Measurements from ENCODE around the gene SLIT3.

SLIT3 gene

GRCh38 chr5:168697034-168697720, 603.8 kb downstream of the SLIT3 start:
- no peak for DNase-seq (ENCODE audit: low read depth)

GRCh38 chr5:168696611-168697010, 604.3 kb downstream of the SLIT3 start:
- DNase-seq (ENCODE audit: low read depth) = no peak

GRCh38 chr5:168695301-168695835, 605.6 kb downstream of the SLIT3 start:
- DNase-seq (ENCODE audit: low read depth) = no peak

GRCh38 chr5:168694289-168694688, 606.6 kb downstream of the SLIT3 start:
- DNase-seq (ENCODE audit: low read depth) = no peak

- no peak for DNase-seq (ENCODE audit: low read depth)
Measured at GRCh38 chr5:168693883-168694282, 607.1 kb downstream of the SLIT3 start.

- DNase-seq (ENCODE audit: low read depth) = no peak
Measured at GRCh38 chr5:168693297-168693696, 607.6 kb downstream of the SLIT3 start.

- no peak for DNase-seq (ENCODE audit: low read depth)
Measured at GRCh38 chr5:168691891-168692290, 609.0 kb downstream of the SLIT3 start.

- DNase-seq (ENCODE audit: low read depth) = no peak
Measured at GRCh38 chr5:168689260-168689659, 611.7 kb downstream of the SLIT3 start.

- no peak for DNase-seq (ENCODE audit: low read depth)
Measured at GRCh38 chr5:168686837-168687236, 614.1 kb downstream of the SLIT3 start.

GRCh38 chr5:168685566-168685965, 615.4 kb downstream of the SLIT3 start:
- no peak for DNase-seq (ENCODE audit: low read depth)

GRCh38 chr5:168683927-168684295, 617.0 kb downstream of the SLIT3 start:
- DNase-seq (ENCODE audit: low read depth) = no peak

GRCh38 chr5:168683247-168683926, 617.6 kb downstream of the SLIT3 start:
- no peak for DNase-seq (ENCODE audit: low read depth)

- DNase-seq (ENCODE audit: low read depth) = no peak
Measured at GRCh38 chr5:168681556-168682183, 619.3 kb downstream of the SLIT3 start.

GRCh38 chr5:168680395-168680794, 620.5 kb downstream of the SLIT3 start:
- no peak for DNase-seq (ENCODE audit: low read depth)

GRCh38 chr5:168679515-168679920, 621.4 kb downstream of the SLIT3 start:
- DNase-seq (ENCODE audit: low read depth) = peak; percentile 31

- no peak for DNase-seq (ENCODE audit: low read depth)
Measured at GRCh38 chr5:168676501-168676900, 624.4 kb downstream of the SLIT3 start.

- DNase-seq (ENCODE audit: low read depth) = no peak
Measured at GRCh38 chr5:168675883-168676408, 625.0 kb downstream of the SLIT3 start.

GRCh38 chr5:168674893-168675482, 626.0 kb downstream of the SLIT3 start:
- DNase-seq (ENCODE audit: low read depth) = no peak

- DNase-seq (ENCODE audit: low read depth) = no peak
Measured at GRCh38 chr5:168672888-168673287, 628.1 kb downstream of the SLIT3 start.

GRCh38 chr5:168672016-168672415, 628.9 kb downstream of the SLIT3 start:
- no peak for DNase-seq (ENCODE audit: low read depth)

GRCh38 chr5:168670881-168671575, 629.9 kb downstream of the SLIT3 start:
- DNase-seq (ENCODE audit: low read depth) = no peak

All from stimulated activated CD8-positive, alpha-beta memory T cell treated with anti-CD3 and anti-CD28 coated beads, Interleukin-15, amount 100 ng/mL, for 24 hours (primary cell).